ACC112 (cell line): Measurements from ENCODE around the gene CENPX.

Experiments used
- H2AFZ ChIP-seq: fragments of 200-600 bp; sonication (generic); one replicate; pipeline ENCODE4 v1.6.0; 2017; ENCODE audit warnings: antibody characterized with exemption, low read length; ENCODE audit not compliant: unreplicated experiment
- H3K27ac ChIP-seq: fragments of 200-600 bp; sonication (generic); 2 replicates; pipeline ENCODE4 v1.5.1; 2014; ENCODE audit warnings: low read depth, mild to moderate bottlenecking, antibody characterized with exemption, low read length, moderate library complexity
- H3K27me3 ChIP-seq: fragments of 200-600 bp; sonication (generic); 2 replicates; pipeline ENCODE4 v1.6.1; 2014; ENCODE audit warnings: mild to moderate bottlenecking, antibody characterized with exemption, low read length, moderate library complexity, mixed read lengths; ENCODE audit not compliant: insufficient read depth
- H3K36me3 ChIP-seq: fragments of 200-600 bp; sonication (generic); 2 replicates; pipeline ENCODE4 v1.6.1; 2016; ENCODE audit warnings: mild to moderate bottlenecking, antibody characterized with exemption, low read length, moderate library complexity, mixed read lengths; ENCODE audit not compliant: insufficient read depth
- H3K4me1 ChIP-seq: fragments of 200-600 bp; sonication (generic); one replicate; pipeline ENCODE4 v1.6.1; 2016; ENCODE audit warnings: low read length, mixed read lengths; ENCODE audit not compliant: insufficient read depth, unreplicated experiment, control insufficient read depth
- H3K4me3 ChIP-seq: fragments of 200-600 bp; sonication (generic); 2 replicates; pipeline ENCODE4 v1.5.1; 2014; ENCODE audit warnings: mild to moderate bottlenecking, low read depth, low read length
- H3K79me2 ChIP-seq: fragments of 200-600 bp; sonication (generic); one replicate; pipeline ENCODE4 v1.6.0; 2016; ENCODE audit warnings: low read length; ENCODE audit not compliant: control insufficient read depth, unreplicated experiment, insufficient read depth

CENPX gene

DNA sequence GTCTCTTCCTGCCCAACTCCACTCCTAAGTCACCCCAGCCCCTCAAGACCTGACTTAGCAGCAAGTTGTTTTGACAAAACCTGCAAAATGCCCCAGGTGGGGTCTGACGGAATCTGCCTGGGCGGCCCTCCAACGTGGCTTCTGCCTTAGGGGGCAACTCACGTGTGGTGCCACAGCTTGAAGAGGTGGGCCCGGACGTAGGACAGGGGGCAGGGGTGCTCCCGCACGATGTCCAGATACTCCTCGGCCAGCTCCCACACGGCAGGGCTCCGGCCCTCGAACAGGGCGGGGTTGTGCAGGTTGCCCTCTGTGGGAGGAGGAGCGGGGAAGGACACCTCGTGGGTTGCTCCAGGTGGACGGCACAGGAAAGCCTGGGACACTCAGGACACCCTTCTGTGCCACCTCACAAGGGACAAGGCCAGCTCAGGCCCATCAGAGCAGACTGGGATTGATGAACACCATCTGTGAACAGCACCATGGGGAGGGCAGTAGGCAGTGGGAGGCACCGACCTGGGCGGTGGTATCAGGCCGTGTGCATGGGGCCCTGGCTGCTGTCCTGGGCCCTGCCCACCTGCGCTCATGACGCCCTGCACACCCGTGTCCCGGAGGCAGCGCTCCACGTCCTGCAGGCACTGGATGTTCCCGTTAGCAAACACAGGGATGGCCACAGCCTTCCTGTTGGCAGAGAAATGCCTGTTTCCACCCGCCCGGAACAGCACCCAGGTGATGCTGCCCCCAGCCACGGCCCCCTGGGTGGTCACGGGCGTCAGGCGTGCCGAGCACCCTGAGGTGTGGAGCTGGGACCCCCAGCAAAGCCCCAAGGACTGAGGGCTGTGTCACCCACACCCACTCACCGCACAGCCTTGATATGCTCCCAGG lies 38.6 kb upstream of the CENPX start:
- Histone ChIP-seq H3K36me3 (peaks cover 2% of the 10 kb centered on the region; the same call in 1 of the 2 replicates), H3K27ac (no peak overlapping the region)

DNA sequence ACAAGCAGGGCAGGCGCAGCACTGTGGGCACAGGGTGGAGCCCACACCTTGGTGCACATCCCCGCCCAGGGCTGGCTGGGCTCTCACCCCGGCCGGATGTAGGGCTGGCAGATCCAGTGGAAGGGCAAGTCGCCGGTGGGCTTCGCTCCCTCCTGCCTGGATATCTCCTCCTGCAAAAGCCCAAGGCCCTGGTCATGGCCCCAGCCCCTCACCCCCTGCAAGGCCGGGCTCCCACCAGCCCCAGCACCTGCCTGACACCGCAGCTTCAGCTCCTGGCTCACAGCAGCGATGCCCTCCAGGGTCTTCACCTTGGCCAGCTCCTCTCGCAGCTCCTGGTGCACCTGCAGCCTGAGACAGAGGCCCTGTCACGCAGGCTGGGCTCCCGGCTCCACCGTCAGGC lies 37.9 kb upstream of the CENPX start:
- Histone ChIP-seq H3K4me3 (no peak overlapping the region), H3K79me2 (peaks cover 16% of the 10 kb centered on the region), H3K36me3 (peaks cover 4% of the 10 kb centered on the region; the same call in 1 of the 2 replicates), H2AFZ (no peak overlapping the region), H3K4me1 (peaks cover 6% of the 10 kb centered on the region), H3K27me3 (no peaks in the 10 kb centered on the region), H3K27ac (no peak overlapping the region)

More for the DNA sequence above, 38.6 kb upstream of the CENPX start:
- H2AFZ ChIP-seq: no peak overlapping the region
- no peak overlapping the region for H3K4me3 ChIP-seq
- peaks cover 10% of the 10 kb centered on the region for H3K4me1 ChIP-seq
- no peaks in the 10 kb centered on the region for H3K27me3 ChIP-seq
- peaks cover 22% of the 10 kb centered on the region for H3K79me2 ChIP-seq

DNA sequence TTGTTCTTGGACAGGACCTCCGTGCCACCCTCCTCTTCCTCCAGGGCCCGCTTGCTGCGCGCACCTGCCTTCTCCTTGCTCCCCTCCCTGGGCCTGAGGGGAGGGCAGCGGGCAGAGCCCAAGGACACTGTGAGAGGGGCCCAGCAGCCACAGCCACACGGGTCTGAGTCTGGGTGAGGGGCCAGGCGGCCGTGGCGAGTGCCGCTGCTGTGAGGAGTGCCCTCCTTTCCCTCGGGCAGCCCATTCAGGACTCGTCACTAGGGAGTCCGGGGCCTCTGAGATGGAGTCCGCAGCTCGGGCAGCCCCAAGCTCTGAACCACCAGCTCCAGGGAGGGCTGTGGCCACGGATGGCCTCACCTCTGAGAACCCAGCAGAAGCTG lies 37.3 kb upstream of the CENPX start:
- H3K79me2 ChIP-seq: peaks cover 13% of the 10 kb centered on the region
- no peak overlapping the region for H2AFZ ChIP-seq
- H3K4me1 ChIP-seq: peaks cover 6% of the 10 kb centered on the region
- H3K36me3 ChIP-seq: peaks cover 4% of the 10 kb centered on the region; the same call in 1 of the 2 replicates
- no peak overlapping the region for H3K4me3 ChIP-seq
- H3K27me3 ChIP-seq: no peaks in the 10 kb centered on the region
- no peak overlapping the region for H3K27ac ChIP-seq

DNA sequence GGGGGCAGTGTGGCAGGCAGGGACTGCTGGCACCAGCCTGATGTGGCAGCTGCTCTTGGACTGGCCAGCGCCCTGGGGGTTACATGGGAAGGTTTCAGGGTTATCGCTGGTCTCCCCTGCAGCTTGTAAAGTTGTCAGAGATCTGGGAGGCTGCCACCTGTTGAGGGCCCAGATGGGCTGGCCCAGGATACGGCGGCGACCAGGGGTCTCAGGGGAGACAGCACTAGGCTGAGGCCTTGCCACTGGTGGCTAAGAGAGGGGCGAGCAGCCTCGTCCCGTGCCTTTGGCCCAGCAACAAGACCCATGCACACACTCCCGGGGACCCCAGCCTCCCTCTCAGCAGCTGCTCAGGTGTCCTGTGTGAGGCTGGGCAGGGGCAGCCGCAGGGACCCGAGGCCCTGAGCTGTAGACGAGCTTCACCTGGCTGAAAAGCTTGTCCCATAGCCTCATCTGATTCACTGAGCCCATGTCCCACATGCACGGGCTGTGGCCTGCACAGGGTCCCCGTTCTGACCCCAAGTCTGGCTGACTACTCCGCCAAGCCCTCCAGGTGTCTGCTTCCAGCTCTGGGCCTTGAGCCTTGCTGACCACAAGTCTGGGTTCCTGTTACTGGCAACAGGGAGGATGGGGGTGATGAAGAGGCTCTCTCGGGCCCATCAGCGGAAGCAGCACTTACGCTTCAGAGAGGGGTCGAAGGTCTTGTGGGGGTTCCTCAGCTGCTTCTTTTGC lies 36.8 kb upstream of the CENPX start:
- Histone ChIP-seq H3K4me1 (peaks cover 3% of the 10 kb centered on the region), H3K4me3 (no peak overlapping the region), H3K27ac (no peak overlapping the region), H2AFZ (no peak overlapping the region), H3K27me3 (no peaks in the 10 kb centered on the region), H3K36me3 (peaks cover 4% of the 10 kb centered on the region; the same call in 1 of the 2 replicates), H3K79me2 (peaks cover 8% of the 10 kb centered on the region)

DNA sequence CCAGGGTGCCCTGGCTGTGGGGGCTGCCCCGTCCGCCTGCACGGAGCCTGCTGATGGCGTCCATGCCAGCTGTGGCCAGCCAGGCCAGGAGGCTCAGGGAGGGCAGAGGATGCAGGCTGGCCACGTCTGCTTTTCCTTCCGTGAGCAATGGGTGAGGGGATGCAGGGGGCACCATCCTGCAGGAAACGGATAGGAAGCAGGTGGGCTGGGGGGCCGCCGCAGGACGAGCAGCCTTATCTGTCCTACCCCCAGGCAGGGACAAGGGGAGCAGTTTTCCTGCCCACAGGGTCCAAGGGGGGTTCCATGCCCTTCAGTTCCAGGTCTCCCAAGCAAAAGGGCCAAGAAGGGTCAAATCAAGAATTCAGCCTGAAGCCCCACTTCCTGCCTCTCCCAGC lies 36.2 kb upstream of the CENPX start:
- H3K36me3 ChIP-seq: peaks cover 4% of the 10 kb centered on the region; the same call in 1 of the 2 replicates

DNA sequence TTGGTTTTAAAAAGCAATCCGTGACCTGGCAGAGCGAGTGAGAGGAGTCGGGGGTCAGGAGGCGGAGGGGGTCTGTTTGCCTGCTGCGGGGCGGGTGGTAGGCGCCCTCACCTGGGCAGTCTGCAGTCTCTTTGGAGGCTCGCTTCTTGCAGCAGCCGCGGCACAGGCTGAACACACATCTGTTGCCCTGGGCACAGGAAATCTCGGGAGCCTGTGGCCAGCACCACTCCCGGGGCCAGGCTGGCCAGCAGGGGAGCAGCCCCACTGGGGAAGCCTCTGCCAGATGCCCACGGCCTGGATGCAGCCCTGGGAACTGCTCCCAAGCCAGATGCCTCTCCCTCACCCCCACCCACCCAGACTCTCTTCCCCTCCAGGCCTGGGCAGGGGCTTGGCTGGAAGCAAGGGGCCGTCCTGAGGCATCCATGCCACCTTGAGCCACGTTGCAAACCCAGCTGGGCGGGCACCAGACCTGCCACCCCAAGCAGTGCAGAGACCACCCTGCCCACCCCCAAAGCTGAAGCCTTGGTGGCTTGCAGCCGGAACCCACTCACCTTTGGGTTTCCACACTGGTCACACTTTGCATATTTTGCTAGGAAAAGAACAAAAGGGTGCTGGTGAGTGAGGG lies 35.7 kb upstream of the CENPX start:
- Histone ChIP-seq H3K27ac (no peak overlapping the region), H3K27me3 (no peaks in the 10 kb centered on the region)

More for the DNA sequence above, 36.2 kb upstream of the CENPX start:
- Histone ChIP-seq H2AFZ (no peak overlapping the region), H3K79me2 (peaks cover 3% of the 10 kb centered on the region), H3K4me1 (no peaks in the 10 kb centered on the region), H3K4me3 (no peak overlapping the region), H3K27me3 (no peaks in the 10 kb centered on the region), H3K27ac (no peak overlapping the region)

DNA sequence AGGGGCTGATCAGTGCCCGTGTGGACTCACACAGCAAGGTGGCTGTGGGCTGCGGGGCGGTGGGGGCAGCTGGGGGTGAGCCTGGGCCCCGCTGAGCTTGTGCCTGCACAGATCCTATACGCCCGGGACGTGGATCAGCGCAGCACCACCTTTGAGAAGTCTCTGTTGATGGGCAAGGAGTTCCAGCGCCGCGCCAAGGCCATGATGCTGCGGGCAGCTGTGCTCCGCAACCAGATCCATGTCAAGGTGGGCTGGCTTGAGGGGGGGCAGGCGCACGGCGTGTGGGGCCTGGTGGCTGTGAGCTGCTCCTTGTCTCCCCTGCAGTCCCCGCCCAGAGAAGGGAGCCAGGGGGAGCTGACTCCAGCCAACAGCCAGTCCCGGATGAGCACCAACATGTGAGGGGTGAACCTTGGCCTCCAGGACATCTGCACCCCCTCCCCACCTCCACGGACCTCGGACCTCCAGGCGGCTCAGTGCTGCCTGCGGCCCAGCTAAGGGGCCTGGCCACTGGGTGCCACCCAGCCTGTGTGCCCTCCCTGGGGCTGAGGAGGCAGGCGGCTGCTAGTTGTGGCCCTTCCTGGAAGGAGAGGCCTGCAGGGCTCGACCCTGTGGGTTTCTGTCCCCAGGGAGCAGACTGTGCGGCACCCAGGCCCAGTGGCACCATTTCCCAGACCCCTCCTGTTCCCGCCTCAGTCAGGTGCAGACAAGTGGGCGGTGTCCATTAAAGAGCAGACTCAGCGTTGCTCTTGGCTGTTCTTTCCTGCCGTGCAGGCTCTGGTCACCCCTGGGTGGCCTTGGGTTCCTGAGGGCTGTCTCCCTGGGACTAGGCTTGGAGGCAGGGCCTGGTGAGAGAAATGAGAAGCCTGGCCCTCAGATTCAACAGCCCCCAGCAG lies 34.3 kb upstream of the CENPX start:
- peaks cover 19% of the 10 kb centered on the region for H3K79me2 ChIP-seq
- no peak overlapping the region for H3K27ac ChIP-seq
- H2AFZ ChIP-seq: no peak overlapping the region
- H3K4me3 ChIP-seq: no peak overlapping the region
- H3K27me3 ChIP-seq: no peaks in the 10 kb centered on the region
- H3K36me3 ChIP-seq: peaks cover 4% of the 10 kb centered on the region; the same call in 1 of the 2 replicates
- H3K4me1 ChIP-seq: peaks cover 6% of the 10 kb centered on the region

More for the DNA sequence above, 35.7 kb upstream of the CENPX start:
- peaks cover 5% of the 10 kb centered on the region for H3K79me2 ChIP-seq
- H3K4me3 ChIP-seq: no peak overlapping the region
- peaks cover under 1% of the 10 kb centered on the region for H3K4me1 ChIP-seq
- peaks cover 4% of the 10 kb centered on the region; the same call in 1 of the 2 replicates for H3K36me3 ChIP-seq
- H2AFZ ChIP-seq: no peak overlapping the region

DNA sequence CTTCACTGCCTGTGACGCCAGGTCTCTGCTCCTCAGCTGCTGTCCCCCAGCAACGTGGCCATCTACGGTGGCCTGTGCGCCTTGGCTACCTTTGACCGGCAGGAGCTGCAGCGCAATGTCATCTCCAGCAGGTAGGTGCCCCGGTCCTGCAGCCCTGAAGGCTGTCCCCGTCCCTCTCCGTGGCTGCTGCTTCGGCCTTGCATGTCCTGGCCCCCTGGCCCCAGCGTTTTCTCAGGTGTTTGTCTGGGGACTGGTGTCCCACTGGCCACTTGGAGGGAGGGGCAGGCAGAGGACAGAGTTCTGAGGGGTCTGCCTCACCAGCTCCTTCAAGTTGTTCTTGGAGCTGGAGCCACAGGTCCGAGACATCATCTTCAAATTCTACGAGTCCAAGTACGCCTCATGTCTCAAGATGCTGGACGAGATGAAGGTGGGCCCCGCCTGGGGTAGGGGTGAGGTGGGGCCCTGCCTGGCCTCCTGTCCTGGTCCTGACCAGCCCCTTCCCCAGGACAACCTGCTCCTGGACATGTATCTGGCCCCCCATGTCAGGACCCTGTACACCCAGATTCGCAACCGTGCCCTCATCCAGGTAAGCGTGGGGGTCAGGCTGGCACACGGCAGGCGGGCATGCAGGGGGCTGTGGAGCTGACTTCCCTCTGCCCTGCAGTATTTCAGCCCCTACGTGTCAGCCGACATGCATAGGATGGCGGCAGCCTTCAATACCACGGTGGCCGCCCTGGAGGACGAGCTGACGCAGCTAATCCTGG lies 33.5 kb upstream of the CENPX start:
- H3K36me3 ChIP-seq: peaks cover 4% of the 10 kb centered on the region; the same call in 1 of the 2 replicates

DNA sequence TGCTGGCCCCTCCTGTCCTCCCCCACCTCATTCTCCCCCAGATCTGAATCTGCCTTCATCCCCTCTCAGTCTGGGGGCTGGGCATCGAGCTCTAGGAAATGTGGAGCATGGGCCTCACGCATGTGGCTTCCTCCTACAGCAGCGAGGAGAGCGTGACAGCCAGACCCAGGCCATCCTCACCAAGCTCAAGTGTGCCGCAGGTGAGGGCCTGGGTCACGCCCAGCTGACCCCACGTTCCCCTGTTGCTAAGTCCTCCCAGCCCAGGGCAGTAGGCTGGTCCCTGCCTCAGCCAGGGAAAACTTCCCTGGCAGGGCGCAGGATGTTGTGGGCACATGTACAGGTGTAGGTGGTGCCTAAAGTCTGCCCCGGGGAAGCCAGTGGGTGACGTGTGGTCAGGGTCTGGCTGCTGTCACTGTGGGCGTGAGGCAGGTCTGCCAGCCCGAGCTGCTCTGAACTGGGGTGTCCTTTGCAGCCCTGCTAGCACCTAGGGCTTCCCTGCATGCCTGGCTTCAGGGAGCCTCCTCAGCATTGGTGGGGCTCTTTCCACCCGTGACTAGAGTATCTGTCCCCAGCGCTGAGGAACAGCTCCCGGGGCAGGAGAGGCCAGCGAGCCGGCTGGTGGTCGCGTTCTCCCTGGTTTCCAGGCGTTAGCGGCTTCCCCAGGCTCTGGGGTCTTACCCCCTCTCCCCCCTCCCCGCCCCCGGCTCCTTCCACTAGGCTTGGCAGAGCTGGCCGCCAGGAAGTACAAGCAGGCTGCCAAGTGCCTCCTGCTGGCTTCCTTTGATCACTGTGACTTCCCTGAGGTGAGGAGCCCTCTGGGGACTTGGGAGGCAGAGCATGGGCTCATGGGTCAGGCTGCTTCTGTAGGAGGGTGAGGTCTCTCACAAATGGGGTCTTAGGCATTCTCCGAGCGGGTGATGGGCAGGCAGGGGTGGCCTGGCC lies 32.6 kb upstream of the CENPX start:
- Histone ChIP-seq H2AFZ (no peak overlapping the region), H3K4me1 (peaks cover 6% of the 10 kb centered on the region), H3K36me3 (peaks cover 4% of the 10 kb centered on the region; the same call in 1 of the 2 replicates)

More for the DNA sequence above, 33.5 kb upstream of the CENPX start:
- H3K4me1 ChIP-seq: peaks cover 6% of the 10 kb centered on the region
- H2AFZ ChIP-seq: no peak overlapping the region
- H3K27ac ChIP-seq: no peak overlapping the region
- no peaks in the 10 kb centered on the region for H3K27me3 ChIP-seq
- H3K79me2 ChIP-seq: peaks cover 21% of the 10 kb centered on the region
- H3K4me3 ChIP-seq: no peak overlapping the region

More for the DNA sequence above, 32.6 kb upstream of the CENPX start:
- no peaks in the 10 kb centered on the region for H3K27me3 ChIP-seq
- no peak overlapping the region for H3K4me3 ChIP-seq
- H3K27ac ChIP-seq: no peak overlapping the region
- peaks cover 21% of the 10 kb centered on the region for H3K79me2 ChIP-seq
